Measurements from ENCODE around the gene INTS2.

DNA sequence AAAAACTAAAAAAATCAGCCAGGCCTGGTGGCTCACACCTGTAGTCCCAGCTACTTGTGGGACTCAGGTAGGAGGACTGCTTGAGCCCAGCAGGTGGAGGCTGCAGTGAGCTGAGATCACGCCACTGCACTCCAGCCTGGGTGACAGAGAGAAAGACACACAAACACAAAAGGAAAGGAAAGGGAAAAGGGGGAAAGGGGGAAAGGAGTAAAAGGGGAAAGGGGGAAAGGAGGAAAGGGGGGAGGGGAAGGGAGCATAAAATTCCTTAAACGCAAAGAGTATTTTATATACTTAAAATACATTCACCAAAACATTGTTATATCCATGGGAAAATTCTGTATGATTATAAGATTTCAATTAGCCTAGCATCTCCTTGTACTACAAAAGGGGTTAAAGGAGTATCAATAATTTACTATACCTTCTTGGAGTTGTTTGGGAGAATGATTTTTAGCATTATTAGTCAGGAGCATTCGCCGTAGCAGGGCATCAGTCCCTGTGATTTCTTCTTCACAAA lies 47.1 kb downstream of the INTS2 start:
- TF ChIP-seq EZH2 (IDR thresholded peaks at IDR 0.05; ENCODE audit: low read length): no peak
- TF ChIP-seq, protein P1, sequence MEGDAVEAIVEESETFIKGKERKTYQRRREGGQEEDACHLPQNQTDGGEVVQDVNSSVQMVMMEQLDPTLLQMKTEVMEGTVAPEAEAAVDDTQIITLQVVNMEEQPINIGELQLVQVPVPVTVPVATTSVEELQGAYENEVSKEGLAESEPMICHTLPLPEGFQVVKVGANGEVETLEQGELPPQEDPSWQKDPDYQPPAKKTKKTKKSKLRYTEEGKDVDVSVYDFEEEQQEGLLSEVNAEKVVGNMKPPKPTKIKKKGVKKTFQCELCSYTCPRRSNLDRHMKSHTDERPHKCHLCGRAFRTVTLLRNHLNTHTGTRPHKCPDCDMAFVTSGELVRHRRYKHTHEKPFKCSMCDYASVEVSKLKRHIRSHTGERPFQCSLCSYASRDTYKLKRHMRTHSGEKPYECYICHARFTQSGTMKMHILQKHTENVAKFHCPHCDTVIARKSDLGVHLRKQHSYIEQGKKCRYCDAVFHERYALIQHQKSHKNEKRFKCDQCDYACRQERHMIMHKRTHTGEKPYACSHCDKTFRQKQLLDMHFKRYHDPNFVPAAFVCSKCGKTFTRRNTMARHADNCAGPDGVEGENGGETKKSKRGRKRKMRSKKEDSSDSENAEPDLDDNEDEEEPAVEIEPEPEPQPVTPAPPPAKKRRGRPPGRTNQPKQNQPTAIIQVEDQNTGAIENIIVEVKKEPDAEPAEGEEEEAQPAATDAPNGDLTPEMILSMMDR (optimal IDR thresholded peaks at IDR 0.05 in 1 of 3, IDR thresholded peaks at IDR 0.05 in 1 of 3, conservative IDR thresholded peaks at IDR 0.05 in 1 of 3; ENCODE audit: extremely low read depth in 1 of 3, insufficient read depth in 2 of 3, low read length in 3 of 3): no peak
